WI38 (cell line): ENCODE results near the gene MBP.
"Not testable (repeated sequence)": the region's sequence is repeated elsewhere in the genome, so short reads cannot be mapped to it uniquely, and the experiment has no call there.

Source experiments
- H3K4me3 ChIP-seq: 2 replicates; pipeline ENCODE4 v1.5.1; 2011; ENCODE audit warnings: low read depth, mild to moderate bottlenecking, control low read depth, low read length
- CTCF ChIP-seq: IDR thresholded peaks from 2 replicates; pipeline ENCODE4 v1.5.1; 2012; ENCODE audit warnings: low read depth, mild to moderate bottlenecking, control low read depth, low read length

MBP gene

GRCh38 chr18:76973520-76974266 is 158.9 kb downstream of the MBP start:
- TF ChIP-seq CTCF: no peak

GRCh38 chr18:76972846-76973519 is 159.6 kb downstream of the MBP start:
- no peak for TF ChIP-seq CTCF
- H3K4me3 ChIP-seq: no peak overlapping the region

More at GRCh38 chr18:76973520-76974266, 158.9 kb downstream of the MBP start:
- no peak overlapping the region for H3K4me3 ChIP-seq

GRCh38 chr18:76972241-76972640 is 160.3 kb downstream of the MBP start:
- H3K4me3 ChIP-seq: no peak overlapping the region
- TF ChIP-seq CTCF: no peak

GRCh38 chr18:76970770-76971559 is 161.6 kb downstream of the MBP start:
- H3K4me3 ChIP-seq: no peak overlapping the region
- TF ChIP-seq CTCF: no peak

- no peak for TF ChIP-seq CTCF
- H3K4me3 ChIP-seq: no peak overlapping the region
Observed at GRCh38 chr18:76967721-76968472, 164.7 kb downstream of the MBP start.

- H3K4me3 ChIP-seq: not testable (repeated sequence)
Observed at GRCh38 chr18:76967299-76967698, 165.3 kb downstream of the MBP start.

GRCh38 chr18:76965555-76966151 is 166.9 kb downstream of the MBP start:
- not testable (repeated sequence) for H3K4me3 ChIP-seq
